Type B pancreatic cell (in vitro differentiated cells): ENCODE results near the gene VMP1. TPM values are rescaled to one million over a fixed set of nuclear protein-coding genes. Genes with fewer than 3 reads are reported as not detected.

Experiments used
- DNase-seq: peaks from one replicate; pipeline ENCODE4 v3.0.0; 2021; ENCODE audit warnings: mixed read lengths; ENCODE audit not compliant: unreplicated experiment; ENCODE audit errors: extremely low spot score
- H3K27ac Mint-ChIP-seq: 2 replicates; pipeline ENCODE4 v1.8.0; 2021; ENCODE audit warnings: mild to moderate bottlenecking, mixed read lengths
- H3K27me3 Mint-ChIP-seq: 2 replicates; pipeline ENCODE4 v1.8.0; 2021; ENCODE audit warnings: mixed read lengths
- H3K36me3 Mint-ChIP-seq: 2 replicates; pipeline ENCODE4 v1.8.0; 2021; ENCODE audit warnings: mixed read lengths
- H3K4me1 Mint-ChIP-seq: one replicate; pipeline ENCODE4 v1.8.0; 2021; ENCODE audit warnings: mixed read lengths; ENCODE audit not compliant: unreplicated experiment
- H3K4me3 Mint-ChIP-seq: 2 replicates; pipeline ENCODE4 v1.8.0; 2021; ENCODE audit warnings: mild to moderate bottlenecking, mixed read lengths
- H3K9me3 Mint-ChIP-seq: 2 replicates; pipeline ENCODE4 v1.8.0; 2021; ENCODE audit warnings: mixed read lengths
- total RNA-seq: library from RNA; stranded (reverse); gene quantifications from 2 replicates; pipeline ENCODE4 v1.2.1, GENCODE V29; 2021; ENCODE audit warnings: low replicate concordance
- TF ChIP-seq, protein P1 (sequence below): fragments of 200-600 bp; sonication (generic); conservative IDR thresholded peaks from 2 replicates; pipeline ENCODE4 v1.5.0; 2021; ENCODE audit warnings: antibody characterized with exemption, mild to moderate bottlenecking

Gene VMP1
- total RNA-seq, 1 donor from 2014 or later: 124 TPM

DNA sequence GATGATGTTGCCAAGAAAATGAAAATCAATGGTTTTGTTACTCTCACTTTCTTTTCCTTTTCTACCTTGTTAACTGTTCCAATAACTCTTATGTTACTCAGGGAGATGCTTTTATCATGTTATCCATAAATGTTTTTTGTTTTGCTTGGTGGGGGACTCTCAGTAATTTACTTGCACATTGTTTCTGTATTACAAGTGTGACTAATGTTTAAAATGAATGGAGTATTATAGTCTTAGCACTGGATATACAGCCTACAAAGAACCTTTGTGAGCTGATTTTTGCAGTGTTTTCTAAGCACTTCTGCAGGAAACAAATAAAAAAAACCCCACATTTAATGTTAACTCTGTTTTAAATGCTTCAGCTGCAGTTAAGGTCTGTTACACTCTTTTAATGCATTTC lies 12.1 kb downstream of the VMP1 start:
- no peak for DNase-seq
- peaks cover 7% of the 10 kb centered on the region for H3K4me1 Mint-ChIP-seq
- H3K27me3 Mint-ChIP-seq: no peaks in the 10 kb centered on the region
- H3K27ac Mint-ChIP-seq: no peak overlapping the region
- TF ChIP-seq, protein P1, sequence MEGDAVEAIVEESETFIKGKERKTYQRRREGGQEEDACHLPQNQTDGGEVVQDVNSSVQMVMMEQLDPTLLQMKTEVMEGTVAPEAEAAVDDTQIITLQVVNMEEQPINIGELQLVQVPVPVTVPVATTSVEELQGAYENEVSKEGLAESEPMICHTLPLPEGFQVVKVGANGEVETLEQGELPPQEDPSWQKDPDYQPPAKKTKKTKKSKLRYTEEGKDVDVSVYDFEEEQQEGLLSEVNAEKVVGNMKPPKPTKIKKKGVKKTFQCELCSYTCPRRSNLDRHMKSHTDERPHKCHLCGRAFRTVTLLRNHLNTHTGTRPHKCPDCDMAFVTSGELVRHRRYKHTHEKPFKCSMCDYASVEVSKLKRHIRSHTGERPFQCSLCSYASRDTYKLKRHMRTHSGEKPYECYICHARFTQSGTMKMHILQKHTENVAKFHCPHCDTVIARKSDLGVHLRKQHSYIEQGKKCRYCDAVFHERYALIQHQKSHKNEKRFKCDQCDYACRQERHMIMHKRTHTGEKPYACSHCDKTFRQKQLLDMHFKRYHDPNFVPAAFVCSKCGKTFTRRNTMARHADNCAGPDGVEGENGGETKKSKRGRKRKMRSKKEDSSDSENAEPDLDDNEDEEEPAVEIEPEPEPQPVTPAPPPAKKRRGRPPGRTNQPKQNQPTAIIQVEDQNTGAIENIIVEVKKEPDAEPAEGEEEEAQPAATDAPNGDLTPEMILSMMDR: no peak
- H3K4me3 Mint-ChIP-seq: no peak overlapping the region
- H3K9me3 Mint-ChIP-seq: no peaks in the 10 kb centered on the region
- H3K36me3 Mint-ChIP-seq: no peaks in the 10 kb centered on the region

DNA sequence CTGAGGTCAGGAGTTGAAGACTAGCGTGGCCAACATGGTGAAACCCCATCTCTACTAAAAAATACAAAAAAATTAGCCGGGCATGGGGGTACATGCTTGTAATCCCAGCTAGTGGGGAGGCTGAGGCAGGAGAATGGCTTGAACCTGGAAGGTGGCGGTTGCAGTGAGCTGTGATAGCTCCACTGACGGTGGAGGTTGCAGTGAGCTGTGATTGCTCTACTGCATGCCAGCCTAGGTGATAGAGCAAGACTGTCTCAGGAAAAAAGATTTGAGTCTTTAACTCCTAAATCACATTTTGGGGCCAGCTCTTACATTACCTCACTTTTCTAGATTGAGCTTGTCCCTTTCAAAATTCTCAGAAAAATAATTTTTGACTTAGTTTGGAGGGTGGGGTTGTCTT lies 15.2 kb downstream of the VMP1 start:
- no peak for DNase-seq
- Mint-ChIP-seq H3K4me3 (no peak overlapping the region), H3K36me3 (no peaks in the 10 kb centered on the region)

DNA sequence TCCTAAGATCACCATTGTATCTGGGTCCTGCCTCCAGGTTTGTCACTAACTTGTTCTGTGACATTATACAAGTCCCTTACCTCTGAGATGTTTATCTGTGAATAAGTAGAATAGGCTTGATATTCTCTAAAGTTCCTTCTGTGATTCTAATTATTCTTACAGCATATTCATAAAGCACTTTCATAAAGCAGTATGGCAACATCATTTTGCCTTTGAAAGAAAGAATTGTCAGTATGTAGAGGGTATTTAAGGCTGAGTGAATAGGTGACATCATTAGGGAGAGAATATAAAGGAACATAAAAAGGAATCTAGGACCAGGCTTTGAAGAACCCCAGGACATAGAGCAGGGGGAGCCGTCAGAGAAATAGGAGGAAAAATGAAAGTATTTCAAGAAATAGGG lies 15.6 kb downstream of the VMP1 start:
- TF ChIP-seq, protein P1: no peak
- DNase-seq: no peak
- Mint-ChIP-seq H3K4me1 (peaks cover 7% of the 10 kb centered on the region), H3K36me3 (no peaks in the 10 kb centered on the region), H3K27ac (peak overlapping the region; percentile 21), H3K4me3 (no peak overlapping the region), H3K9me3 (no peaks in the 10 kb centered on the region), H3K27me3 (no peaks in the 10 kb centered on the region)

More for the DNA sequence above, 15.2 kb downstream of the VMP1 start:
- Mint-ChIP-seq H3K4me1 (peaks cover 7% of the 10 kb centered on the region), H3K27me3 (no peaks in the 10 kb centered on the region), H3K9me3 (no peaks in the 10 kb centered on the region), H3K27ac (no peak overlapping the region)
- TF ChIP-seq, protein P1: no peak

DNA sequence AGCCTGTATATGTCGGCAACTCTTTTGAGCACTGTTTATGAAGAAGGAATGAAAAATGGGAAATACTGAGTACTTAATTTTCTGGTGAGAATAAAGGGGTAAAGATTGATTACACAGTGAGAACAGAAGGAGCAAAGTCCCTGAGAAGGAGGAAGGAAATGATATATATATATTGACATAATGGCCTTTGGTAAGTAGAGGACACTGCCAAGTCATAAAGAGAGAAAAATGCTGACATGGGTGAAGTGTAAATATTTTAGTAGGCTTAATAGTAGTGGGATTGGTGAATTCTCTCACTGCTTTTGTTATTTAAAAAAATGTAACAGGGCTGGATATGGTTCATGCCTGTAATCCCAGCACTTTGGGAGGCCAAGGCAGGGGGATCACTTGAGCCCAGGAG lies 16.2 kb downstream of the VMP1 start:
- Mint-ChIP-seq H3K4me3 (no peak overlapping the region), H3K27me3 (no peaks in the 10 kb centered on the region), H3K36me3 (no peaks in the 10 kb centered on the region), H3K9me3 (no peaks in the 10 kb centered on the region), H3K4me1 (peaks cover 7% of the 10 kb centered on the region), H3K27ac (peak overlapping the region; percentile 21)
- TF ChIP-seq, protein P1: no peak
- DNase-seq: no peak

DNA sequence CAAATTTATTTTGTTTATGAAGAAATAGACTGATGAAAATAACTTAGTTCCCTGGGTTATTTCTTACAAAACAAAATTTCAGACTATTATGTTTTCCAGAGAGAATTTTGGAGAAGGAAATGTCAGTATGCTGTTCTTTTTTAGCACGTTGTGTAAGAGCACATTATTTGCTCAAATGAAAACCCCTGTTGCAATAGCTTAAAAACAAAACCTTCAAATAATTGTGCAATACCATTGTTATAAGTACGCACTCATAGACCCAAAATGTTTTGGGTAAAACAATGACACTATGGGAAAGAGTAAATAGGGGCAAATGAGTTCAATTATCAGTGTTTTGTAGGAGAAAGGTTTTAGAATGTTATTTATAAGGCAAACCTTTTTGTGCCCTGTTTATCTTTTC lies 18.2 kb downstream of the VMP1 start:
- Mint-ChIP-seq H3K4me1 (peaks cover 7% of the 10 kb centered on the region), H3K27ac (no peak overlapping the region), H3K27me3 (no peaks in the 10 kb centered on the region), H3K9me3 (no peaks in the 10 kb centered on the region), H3K36me3 (no peaks in the 10 kb centered on the region), H3K4me3 (no peak overlapping the region)
- TF ChIP-seq, protein P1: no peak
- DNase-seq: no peak
